HG02938 (cell line): Measurements from ENCODE around the gene WWP2.
"Not testable (repeated sequence)": the region's sequence is repeated elsewhere in the genome, so short reads cannot be mapped to it uniquely, and the experiment has no call there.

Source experiments
- ATAC-seq: cut with Tn5 transposase; IDR thresholded peaks from one replicate; pipeline ENCODE4 v1.9.1; 2021; ENCODE audit warnings: mild to moderate bottlenecking, moderate library complexity; ENCODE audit not compliant: unreplicated experiment

Gene WWP2

DNA sequence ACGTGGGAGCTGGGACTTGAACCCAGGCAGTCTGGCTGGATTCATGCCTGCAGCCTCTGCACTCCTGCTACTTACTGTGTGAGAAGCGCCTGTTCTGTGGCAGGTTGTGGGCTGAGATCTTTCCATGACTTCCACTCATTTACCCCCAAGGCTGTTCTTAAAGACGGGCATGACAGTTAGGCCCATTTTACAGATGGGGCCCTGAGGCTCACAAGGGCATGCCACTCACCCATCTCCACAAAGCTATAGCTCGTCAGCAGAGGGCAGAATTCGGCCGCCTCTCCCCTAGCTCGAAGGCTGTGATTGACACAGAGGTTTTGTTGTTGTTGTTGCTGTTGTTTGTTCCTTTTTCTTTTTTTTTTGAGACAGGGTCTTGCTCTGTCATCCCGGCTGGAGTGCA lies 210.8 kb downstream of the WWP2 start:
- ATAC-seq = not testable (repeated sequence)

DNA sequence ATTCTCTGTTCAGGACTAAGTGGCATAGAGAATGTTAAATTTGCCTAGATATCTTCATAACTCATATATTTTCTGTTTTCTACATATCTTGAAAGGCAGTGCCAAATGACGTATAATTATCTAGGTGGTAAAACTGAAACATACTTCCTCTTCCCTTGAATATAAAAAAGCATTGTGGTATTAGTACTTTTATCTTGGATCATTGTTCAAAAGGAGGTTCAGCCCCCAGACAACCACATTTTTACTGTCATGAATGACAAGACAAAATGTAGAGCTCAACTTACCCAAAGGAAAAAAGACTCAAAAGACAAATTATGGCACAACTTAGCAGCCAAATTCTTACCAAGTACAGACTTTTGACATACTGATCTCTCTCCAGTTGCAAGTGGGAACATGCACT lies 223.1 kb downstream of the WWP2 start:
- not testable (repeated sequence) for ATAC-seq
